Measurements from ENCODE around the gene CD34.

GRCh38 chr1:207861442-207862177 is 49.3 kb downstream of the CD34 start:
- no peak for TF ChIP-seq POLR2AphosphoS5 (IDR thresholded peaks at IDR 0.05; ENCODE audit: low read depth, low read length)
- no peak for TF ChIP-seq TAF1 (IDR thresholded peaks at IDR 0.05; ENCODE audit: borderline replicate concordance, low read depth, low read length)
- no peak for TF ChIP-seq POLR2A (IDR thresholded peaks at IDR 0.05; ENCODE audit: low read depth, low read length)
